IPS-20b (cell line): Measurements from ENCODE around the gene INPP5F.
"Not testable (repeated sequence)": the region's sequence is repeated elsewhere in the genome, so short reads cannot be mapped to it uniquely, and the experiment has no call there.

Source experiments
- H3K27ac ChIP-seq: one replicate; pipeline ENCODE4 v1.5.1; 2013; ENCODE audit warnings: low read length
- H3K27me3 ChIP-seq: 2 replicates; pipeline ENCODE4 v1.6.1; 2013; ENCODE audit warnings: mild to moderate bottlenecking, low read length, inconsistent platforms; ENCODE audit not compliant: insufficient read depth
- H3K36me3 ChIP-seq: 2 replicates; pipeline ENCODE4 v1.6.1; 2013; ENCODE audit warnings: low read depth, mild to moderate bottlenecking, inconsistent platforms, low read length, moderate library complexity; ENCODE audit not compliant: insufficient read depth
- H3K4me1 ChIP-seq: 2 replicates; pipeline ENCODE4 v1.6.1; 2013; ENCODE audit warnings: mild to moderate bottlenecking, control low read depth, inconsistent platforms, low read length, moderate library complexity; ENCODE audit not compliant: insufficient read depth
- H3K4me3 ChIP-seq: 2 replicates; pipeline ENCODE4 v1.5.1; 2013; ENCODE audit warnings: mild to moderate bottlenecking, low read length, inconsistent platforms
- H3K9ac ChIP-seq: 2 replicates; pipeline ENCODE4 v1.6.1; 2013; ENCODE audit warnings: low read depth, mild to moderate bottlenecking, inconsistent platforms, low read length, moderate library complexity
- H3K9me3 ChIP-seq: 2 replicates; pipeline ENCODE4 v1.6.1; 2013; ENCODE audit warnings: mild to moderate bottlenecking, low read depth, low read length, inconsistent platforms; ENCODE audit not compliant: insufficient read depth

Gene INPP5F

GRCh38 chr10:119691726-119692125 lies 34.1 kb upstream of the INPP5F start:
- Histone ChIP-seq H3K9me3 (no peaks in the 10 kb centered on the region), H3K27ac (no peak overlapping the region), H3K4me1 (peaks cover 18% of the 10 kb centered on the region)

DNA sequence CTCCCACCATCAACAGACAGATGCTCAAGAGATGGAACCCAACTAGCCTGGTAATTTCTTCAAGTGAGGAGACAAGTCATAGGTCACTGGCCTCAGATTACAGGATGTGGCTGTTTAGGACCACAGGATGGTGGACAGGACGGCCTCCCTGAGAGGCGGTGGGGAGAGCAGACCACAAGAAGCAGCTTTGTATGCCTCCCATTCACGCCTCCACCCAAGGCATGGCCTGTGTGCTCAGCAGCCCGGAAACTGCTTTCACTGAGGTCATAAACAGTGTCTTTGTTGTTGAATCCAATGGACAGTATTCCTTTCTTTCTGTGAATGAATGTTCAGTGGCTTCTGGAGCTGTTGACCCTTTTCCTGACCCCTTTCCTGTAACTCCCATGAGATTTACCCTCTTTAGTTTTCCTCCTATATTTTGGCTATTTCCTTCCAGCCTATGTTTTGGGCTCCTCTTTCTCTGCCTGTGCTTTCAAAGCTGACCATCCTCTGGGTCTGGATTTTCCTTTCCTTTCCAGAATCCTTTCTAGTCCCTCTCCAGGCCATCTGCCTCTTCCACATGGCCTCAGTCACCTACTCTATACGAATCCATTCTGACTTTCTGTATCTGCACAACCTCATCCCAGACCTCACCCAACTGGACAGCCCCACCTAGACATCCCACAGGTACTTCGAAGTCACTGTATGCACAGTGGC lies 32.4 kb upstream of the INPP5F start:
- Histone ChIP-seq H3K9ac (no peak overlapping the region), H3K4me1 (peaks cover 9% of the 10 kb centered on the region), H3K27me3 (no peaks in the 10 kb centered on the region), H3K4me3 (no peak overlapping the region), H3K9me3 (no peaks in the 10 kb centered on the region), H3K27ac (no peak overlapping the region), H3K36me3 (no peaks in the 10 kb centered on the region)

More at GRCh38 chr10:119691726-119692125, 34.1 kb upstream of the INPP5F start:
- H3K36me3 ChIP-seq, result no peaks in the 10 kb centered on the region
- no peak overlapping the region for H3K9ac ChIP-seq
- no peaks in the 10 kb centered on the region for H3K27me3 ChIP-seq
- no peak overlapping the region for H3K4me3 ChIP-seq

GRCh38 chr10:119694608-119695007 lies 31.2 kb upstream of the INPP5F start:
- Histone ChIP-seq H3K9me3 (no peaks in the 10 kb centered on the region), H3K27me3 (no peaks in the 10 kb centered on the region), H3K4me1 (no peaks in the 10 kb centered on the region), H3K36me3 (no peaks in the 10 kb centered on the region), H3K9ac (no peak overlapping the region), H3K4me3 (no peak overlapping the region), H3K27ac (no peak overlapping the region)

DNA sequence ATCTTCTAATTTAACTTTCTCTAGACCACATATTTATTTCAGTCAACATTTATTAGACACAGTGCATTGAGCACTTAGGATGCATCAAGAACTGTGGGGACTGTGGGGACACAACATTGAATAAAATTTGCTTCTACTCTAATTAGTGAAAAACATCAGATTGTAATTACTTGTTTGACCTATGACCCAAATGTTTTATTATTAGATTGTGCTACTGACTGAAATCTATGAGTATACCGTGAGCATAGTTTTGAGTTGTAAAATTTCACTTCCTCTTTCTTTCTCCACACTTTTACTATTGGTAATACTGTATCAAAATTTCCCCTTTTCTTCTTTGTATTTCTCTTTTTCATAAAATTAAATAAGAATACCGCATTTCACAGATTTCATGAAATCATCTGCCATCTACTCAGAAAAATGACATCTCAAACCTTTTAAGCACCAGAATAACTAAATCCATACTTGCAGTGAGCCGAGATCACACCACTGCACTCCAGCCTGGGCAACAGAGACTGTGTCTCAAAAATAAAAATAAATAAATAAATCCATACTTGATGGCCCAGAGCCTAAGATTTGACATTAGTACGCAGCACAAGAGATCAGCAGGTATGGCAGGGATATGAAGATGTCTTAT lies 25.4 kb upstream of the INPP5F start:
- Histone ChIP-seq H3K27ac (no peak overlapping the region), H3K4me3 (no peak overlapping the region), H3K36me3 (no peaks in the 10 kb centered on the region), H3K4me1 (peaks cover 10% of the 10 kb centered on the region), H3K9ac (no peak overlapping the region), H3K9me3 (no peaks in the 10 kb centered on the region), H3K27me3 (no peaks in the 10 kb centered on the region)

DNA sequence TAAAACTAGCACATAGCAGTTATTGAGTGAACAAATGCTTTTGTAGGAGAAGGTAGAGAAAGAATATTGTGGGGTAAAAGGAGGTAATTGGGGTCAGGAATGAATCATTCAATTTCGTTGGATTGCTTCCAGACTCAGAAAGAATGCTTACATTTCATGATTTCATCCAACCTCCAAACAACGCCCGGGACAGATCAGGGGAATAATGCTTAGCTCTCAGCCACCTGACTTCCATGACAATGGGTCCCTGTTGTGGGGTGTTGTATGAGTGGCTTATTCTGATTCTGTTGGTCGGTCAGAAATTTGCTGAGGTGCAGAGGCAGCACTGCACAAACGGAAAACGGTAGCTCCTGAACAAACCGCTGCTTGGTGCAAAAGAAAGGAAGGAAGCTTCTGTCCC lies 24.0 kb upstream of the INPP5F start:
- Histone ChIP-seq H3K27me3 (no peaks in the 10 kb centered on the region), H3K9me3 (peaks cover 7% of the 10 kb centered on the region; the same call in 1 of the 2 replicates), H3K36me3 (no peaks in the 10 kb centered on the region), H3K27ac (no peak overlapping the region), H3K4me3 (0 out of 2 replicates have a peak overlapping the region, but pooled peaks have one; percentile 34), H3K4me1 (peaks cover 10% of the 10 kb centered on the region), H3K9ac (no peak overlapping the region; the same call in 1 of the 2 replicates)

- H3K9ac ChIP-seq, result no peak overlapping the region; the same call in 1 of the 2 replicates
Observed at GRCh38 chr10:119702583-119702982, 23.3 kb upstream of the INPP5F start.

GRCh38 chr10:119703903-119704508 lies 21.8 kb upstream of the INPP5F start:
- peaks cover 13% of the 10 kb centered on the region for H3K9me3 ChIP-seq
- no peak overlapping the region for H3K9ac ChIP-seq
- H3K36me3 ChIP-seq, result no peaks in the 10 kb centered on the region
- H3K27ac ChIP-seq, result no peak overlapping the region
- H3K4me3 ChIP-seq, result no peak overlapping the region
- no peaks in the 10 kb centered on the region for H3K27me3 ChIP-seq
- H3K4me1 ChIP-seq, result peaks cover 10% of the 10 kb centered on the region

More at GRCh38 chr10:119702583-119702982, 23.3 kb upstream of the INPP5F start:
- H3K36me3 ChIP-seq, result no peaks in the 10 kb centered on the region
- H3K4me3 ChIP-seq, result no peak overlapping the region
- H3K9me3 ChIP-seq, result peaks cover 9% of the 10 kb centered on the region
- no peaks in the 10 kb centered on the region for H3K27me3 ChIP-seq
- no peak overlapping the region for H3K27ac ChIP-seq
- peaks cover 10% of the 10 kb centered on the region for H3K4me1 ChIP-seq

DNA sequence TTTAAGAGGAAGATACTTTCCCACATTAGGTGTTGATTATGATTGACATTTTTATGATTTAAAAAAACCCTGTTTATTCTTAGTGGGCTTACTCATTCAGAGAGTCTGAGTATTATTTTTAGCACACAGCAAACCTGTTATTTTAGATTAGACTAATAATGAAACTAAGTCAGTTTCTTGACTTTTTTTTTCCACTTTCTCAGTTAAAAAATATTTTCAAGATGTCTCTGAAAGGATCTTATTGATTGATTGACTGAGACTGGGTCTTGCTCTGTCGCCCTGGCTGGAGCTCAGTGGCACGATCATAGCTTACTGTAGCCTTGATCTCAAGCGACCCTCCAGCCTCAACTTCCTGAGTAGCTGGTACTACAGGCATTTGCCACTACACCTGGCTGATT lies 20.4 kb upstream of the INPP5F start:
- Histone ChIP-seq H3K9me3 (peaks cover 13% of the 10 kb centered on the region), H3K4me1 (peaks cover 10% of the 10 kb centered on the region)

GRCh38 chr10:119706521-119707278 lies 19.1 kb upstream of the INPP5F start:
- Histone ChIP-seq H3K9ac (no peak overlapping the region), H3K27ac (no peak overlapping the region), H3K4me1 (peaks cover 10% of the 10 kb centered on the region), H3K36me3 (no peaks in the 10 kb centered on the region), H3K4me3 (no peak overlapping the region), H3K9me3 (peaks cover 16% of the 10 kb centered on the region), H3K27me3 (no peaks in the 10 kb centered on the region)

More for the DNA sequence above, 20.4 kb upstream of the INPP5F start:
- Histone ChIP-seq H3K4me3 (no peak overlapping the region), H3K36me3 (no peaks in the 10 kb centered on the region), H3K27me3 (no peaks in the 10 kb centered on the region), H3K27ac (no peak overlapping the region), H3K9ac (no peak overlapping the region)

- H3K4me1 ChIP-seq, H3K36me3 ChIP-seq, H3K27ac ChIP-seq, H3K27me3 ChIP-seq, H3K4me3 ChIP-seq, H3K9ac ChIP-seq: not testable (repeated sequence)
- peaks cover 16% of the 10 kb centered on the region for H3K9me3 ChIP-seq
Observed at GRCh38 chr10:119707331-119707730, 18.5 kb upstream of the INPP5F start.

DNA sequence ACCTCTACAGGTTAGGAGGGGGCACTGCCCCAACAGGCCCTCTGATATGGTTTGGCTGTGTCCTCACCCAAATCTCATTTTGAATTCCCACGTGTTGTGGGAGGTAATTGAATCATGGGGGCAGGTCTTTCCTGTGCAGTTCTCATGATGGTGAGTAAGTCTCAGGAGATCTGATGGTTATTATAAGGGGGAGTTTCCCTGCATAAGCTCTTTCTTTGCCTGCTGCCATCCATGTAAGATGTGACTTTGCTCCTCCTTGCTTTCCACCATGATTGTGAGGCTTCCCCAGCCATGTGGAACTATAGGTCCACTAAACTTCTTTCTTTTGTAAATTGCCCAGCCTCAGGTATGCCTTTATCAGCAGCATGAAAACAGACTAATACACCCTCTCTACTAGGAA lies 14.9 kb upstream of the INPP5F start:
- H3K9me3 ChIP-seq, result peaks cover 16% of the 10 kb centered on the region
- H3K9ac ChIP-seq, H3K36me3 ChIP-seq, H3K4me1 ChIP-seq, H3K4me3 ChIP-seq, H3K27me3 ChIP-seq, H3K27ac ChIP-seq: not testable (repeated sequence)
